Dermis blood vessel endothelial cell (primary cell): ENCODE results near the gene RHOBTB1. TPM values are rescaled to one million over a fixed set of nuclear protein-coding genes. Genes with fewer than 3 reads are reported as not detected.
"Not testable (repeated sequence)": the region's sequence is repeated elsewhere in the genome, so short reads cannot be mapped to it uniquely, and the experiment has no call there.

Source experiments
- DNase-seq: peaks from one replicate; pipeline ENCODE4 v3.0.0; 2010
- total RNA-seq: library from RNA; depleted of rRNA; stranded (reverse); fragments of >200 nt; gene quantifications from 2 replicates; pipeline ENCODE4 v1.2.3, GENCODE V29; 2014

Gene RHOBTB1
- 38.6 and 45.6 TPM in 2 replicates for total RNA-seq

GRCh38 chr10:60944058-60944909 is at the start of gene RHOBTB1:
Gene RHOBTB1 (minus strand): TSS chr10:60944185. CDS start chr10:60911542, 32,643 bp downstream.
- peak; percentile 86 for DNase-seq

- no peak for DNase-seq
These were observed 48.7 kb upstream of the RHOBTB1 start for GRCh38 chr10:60992636-60993035.

- DNase-seq = no peak
These were observed 46.7 kb upstream of the RHOBTB1 start for GRCh38 chr10:60990663-60991062.

GRCh38 chr10:60989400-60989876 is 45.5 kb upstream of the RHOBTB1 start:
- DNase-seq = no peak

- DNase-seq = peak; percentile 56
These were observed 42.8 kb upstream of the RHOBTB1 start for GRCh38 chr10:60986791-60987190.

- peak; percentile 26 for DNase-seq
These were observed 42.0 kb upstream of the RHOBTB1 start for GRCh38 chr10:60985951-60986350.

- no peak for DNase-seq
These were observed 37.0 kb upstream of the RHOBTB1 start for GRCh38 chr10:60980997-60981396.

GRCh38 chr10:60979667-60980104 is 35.7 kb upstream of the RHOBTB1 start:
- DNase-seq = peak; percentile 58

GRCh38 chr10:60978287-60979115 is 34.5 kb upstream of the RHOBTB1 start:
- peak; percentile 79 for DNase-seq

- no peak for DNase-seq
These were observed 33.5 kb upstream of the RHOBTB1 start for GRCh38 chr10:60977161-60978122.

GRCh38 chr10:60976687-60977086 is 32.7 kb upstream of the RHOBTB1 start:
- DNase-seq = no peak

GRCh38 chr10:60975716-60976115 is 31.7 kb upstream of the RHOBTB1 start:
- no peak for DNase-seq

- DNase-seq = no peak
These were observed 30.6 kb upstream of the RHOBTB1 start for GRCh38 chr10:60974463-60975149.

GRCh38 chr10:60973086-60973485 is 29.1 kb upstream of the RHOBTB1 start:
- DNase-seq = no peak

GRCh38 chr10:60972181-60972580 is 28.2 kb upstream of the RHOBTB1 start:
- DNase-seq = not testable (repeated sequence)

- DNase-seq = no peak
These were observed 26.5 kb upstream of the RHOBTB1 start for GRCh38 chr10:60970526-60970925.

- DNase-seq = no peak
These were observed 24.5 kb upstream of the RHOBTB1 start for GRCh38 chr10:60968504-60968903.

- no peak for DNase-seq
These were observed 24.0 kb upstream of the RHOBTB1 start for GRCh38 chr10:60967854-60968484.

- DNase-seq = no peak
These were observed 23.3 kb upstream of the RHOBTB1 start for GRCh38 chr10:60967260-60967659.

GRCh38 chr10:60965696-60966095 is 21.7 kb upstream of the RHOBTB1 start:
- no peak for DNase-seq
